Stimulated activated naive B cell treated with anti-CD40 and anti-IgM and Interleukin-4, amounts not matched to agents 10 μg/mL and 1 μg/mL and 100 μg/mL, for 72 hours (primary cell): ENCODE results near the gene GABRB2.
"Not testable (repeated sequence)": the region's sequence is repeated elsewhere in the genome, so short reads cannot be mapped to it uniquely, and the experiment has no call there.

Experiments used
- ATAC-seq, 2 donors: fragments of 150-1000 bp; cut with Tn5 transposase; replicated peaks; 2 replicates each; pipeline ENCODE4 v1.10.0; 2021; ENCODE audit warnings: moderate library complexity in 1 of 2
- DNase-seq: peaks from one replicate; pipeline ENCODE4 v3.0.0; 2021
- H3K27ac Mint-ChIP-seq: one replicate; pipeline ENCODE4 v1.8.0; 2022; ENCODE audit warnings: mild to moderate bottlenecking, mixed read lengths
- H3K27me3 Mint-ChIP-seq, 2 donors: one replicate each; pipeline ENCODE4 v1.8.0; 2022; ENCODE audit warnings: mixed read lengths in 2 of 2
- H3K36me3 Mint-ChIP-seq, 2 donors: one replicate each; pipeline ENCODE4 v1.8.0; 2022; ENCODE audit warnings: mixed read lengths in 2 of 2, mild to moderate bottlenecking in 1 of 2
- H3K4me1 Mint-ChIP-seq, 2 donors: one replicate each; pipeline ENCODE4 v1.8.0; 2022; ENCODE audit warnings: mixed read lengths in 2 of 2, mild to moderate bottlenecking in 1 of 2
- H3K4me3 Mint-ChIP-seq, 2 donors: one replicate each; pipeline ENCODE4 v1.8.0; 2022; ENCODE audit warnings: mild to moderate bottlenecking in 2 of 2, mixed read lengths in 2 of 2, moderate library complexity in 1 of 2
- H3K9me3 Mint-ChIP-seq, 2 donors: one replicate each; pipeline ENCODE4 v1.8.0; 2022; ENCODE audit warnings: mixed read lengths in 2 of 2, mild to moderate bottlenecking in 1 of 2

GABRB2 gene

DNA sequence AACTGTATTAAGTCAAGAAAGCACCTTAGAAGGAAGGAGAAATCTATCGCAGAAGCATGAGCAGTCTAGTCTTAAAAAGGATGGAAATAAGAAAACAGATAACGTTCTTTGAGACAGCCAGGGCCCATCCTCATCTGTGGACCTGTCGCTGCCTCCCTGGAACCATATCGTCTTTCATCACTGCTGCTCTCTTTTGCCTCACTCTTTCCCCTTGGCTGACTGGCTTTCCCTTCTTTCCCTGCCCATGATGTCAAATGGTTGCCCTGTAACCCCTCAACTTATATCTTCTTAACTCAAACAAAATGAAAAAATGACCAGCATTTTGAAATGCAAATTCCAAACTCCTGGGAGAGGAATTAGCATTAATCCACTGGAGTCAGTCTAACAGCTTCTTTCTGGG lies 299.8 kb downstream of the GABRB2 start:
- H3K27me3 Mint-ChIP-seq, result peaks cover 0 to 4% of the 10 kb centered on the region in 2 donors
- H3K4me1 Mint-ChIP-seq, result no peaks in the 10 kb centered on the region
- no peak for DNase-seq
- H3K27ac Mint-ChIP-seq, result no peak overlapping the region
- peaks cover 4 to 7% of the 10 kb centered on the region in 2 donors for H3K9me3 Mint-ChIP-seq
- H3K4me3 Mint-ChIP-seq, result no peak overlapping the region
- no peaks in the 10 kb centered on the region for H3K36me3 Mint-ChIP-seq
- ATAC-seq, result no peak

DNA sequence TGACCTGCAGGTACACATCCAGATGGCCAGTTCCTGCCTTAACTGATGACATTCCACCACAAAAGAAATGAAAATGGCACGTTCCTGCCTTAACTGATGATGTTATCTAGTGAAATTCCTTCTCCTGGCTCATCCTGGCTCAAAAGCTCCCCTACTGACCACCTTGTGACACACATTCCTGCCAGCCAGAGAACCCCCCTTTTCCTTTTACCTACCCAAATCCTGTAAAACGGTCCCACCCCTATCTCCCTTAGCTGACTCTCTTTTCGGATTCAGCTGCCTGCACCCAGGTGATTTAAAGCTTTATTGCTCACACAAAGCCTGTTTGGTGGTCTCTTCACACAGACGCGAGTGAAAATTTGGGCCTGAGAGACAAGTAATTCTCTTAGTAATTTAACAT lies 300.7 kb downstream of the GABRB2 start:
- H3K27ac Mint-ChIP-seq, DNase-seq, H3K36me3 Mint-ChIP-seq, H3K4me3 Mint-ChIP-seq, H3K27me3 Mint-ChIP-seq, H3K4me1 Mint-ChIP-seq, ATAC-seq: not testable (repeated sequence)
- H3K9me3 Mint-ChIP-seq, result peaks cover 13 to 15% of the 10 kb centered on the region in 2 donors
